Mesothelial cell of epicardium (in vitro differentiated cells): Measurements from ENCODE around the gene CMPK1. TPM values are rescaled to one million over a fixed set of nuclear protein-coding genes. Genes with fewer than 3 reads are reported as not detected.

ENCODE experiments used
- DNase-seq, 2 experiments: peaks; one replicate each; pipeline ENCODE4 v3.0.0; 2021; ENCODE audit warnings: low spot score in 2 of 2; ENCODE audit not compliant: unreplicated experiment in 2 of 2
- H3K27ac Mint-ChIP-seq: 2 replicates; pipeline ENCODE4 v1.8.0; 2021; ENCODE audit warnings: mixed read lengths
- H3K27me3 Mint-ChIP-seq: 2 replicates; pipeline ENCODE4 v1.8.0; 2021; ENCODE audit warnings: low read depth, mixed read lengths
- H3K36me3 Mint-ChIP-seq: 2 replicates; pipeline ENCODE4 v1.8.0; 2021; ENCODE audit warnings: mixed read lengths
- H3K4me1 Mint-ChIP-seq: 2 replicates; pipeline ENCODE4 v1.8.0; 2021; ENCODE audit warnings: mixed read lengths
- H3K4me3 Mint-ChIP-seq: 2 replicates; pipeline ENCODE4 v1.8.0; 2021; ENCODE audit warnings: mild to moderate bottlenecking, moderate library complexity, mixed read lengths
- H3K9me3 Mint-ChIP-seq: 2 replicates; pipeline ENCODE4 v1.8.0; 2021; ENCODE audit warnings: mixed read lengths
- CTCF ChIP-seq: fragments of 200-600 bp; sonication (generic); IDR thresholded peaks from one replicate; pipeline ENCODE4 v1.5.0; 2021; ENCODE audit warnings: antibody characterized with exemption; ENCODE audit not compliant: unreplicated experiment
- total RNA-seq: library from RNA; stranded (reverse); gene quantifications from 3 replicates; pipeline ENCODE4 v1.2.1, GENCODE V29; 2021

The CMPK1 gene
- total RNA-seq, 1 donor from 2014 or later, result 36.9 TPM

GRCh38 chr1:47418122-47418521 is 84.5 kb downstream of the CMPK1 start:
- H3K9me3 Mint-ChIP-seq, result no peaks in the 10 kb centered on the region
- DNase-seq, result no peak
- H3K27ac Mint-ChIP-seq, result no peak overlapping the region
- peaks cover 87% of the 10 kb centered on the region for H3K27me3 Mint-ChIP-seq
- peaks cover 6% of the 10 kb centered on the region for H3K4me1 Mint-ChIP-seq
- TF ChIP-seq CTCF, result no peak
- H3K4me3 Mint-ChIP-seq, result peak overlapping the region; percentile 19
- H3K36me3 Mint-ChIP-seq, result no peaks in the 10 kb centered on the region

- no peak overlapping the region for H3K27ac Mint-ChIP-seq
- no peaks in the 10 kb centered on the region for H3K9me3 Mint-ChIP-seq
- peaks cover 6% of the 10 kb centered on the region for H3K4me1 Mint-ChIP-seq
- TF ChIP-seq CTCF, result no peak
- H3K27me3 Mint-ChIP-seq, result peaks cover 87% of the 10 kb centered on the region
- no peaks in the 10 kb centered on the region for H3K36me3 Mint-ChIP-seq
- no peak overlapping the region for H3K4me3 Mint-ChIP-seq
- no peak for DNase-seq
Measured at GRCh38 chr1:47418681-47419325, 85.2 kb downstream of the CMPK1 start.

GRCh38 chr1:47420547-47420946 is 87.0 kb downstream of the CMPK1 start:
- H3K9me3 Mint-ChIP-seq, result no peaks in the 10 kb centered on the region
- no peak for TF ChIP-seq CTCF
- DNase-seq, result no peak
- H3K36me3 Mint-ChIP-seq, result no peaks in the 10 kb centered on the region
- H3K4me1 Mint-ChIP-seq, result peaks cover 10% of the 10 kb centered on the region
- peaks cover 87% of the 10 kb centered on the region for H3K27me3 Mint-ChIP-seq
- no peak overlapping the region for H3K4me3 Mint-ChIP-seq
- no peak overlapping the region for H3K27ac Mint-ChIP-seq

- H3K27me3 Mint-ChIP-seq, result peaks cover 94% of the 10 kb centered on the region
- H3K9me3 Mint-ChIP-seq, result no peaks in the 10 kb centered on the region
- H3K4me3 Mint-ChIP-seq, result no peak overlapping the region
- peaks cover 3% of the 10 kb centered on the region for H3K4me1 Mint-ChIP-seq
- H3K36me3 Mint-ChIP-seq, result no peaks in the 10 kb centered on the region
- no peak for TF ChIP-seq CTCF
- no peak for DNase-seq
- H3K27ac Mint-ChIP-seq, result no peak overlapping the region
Measured at GRCh38 chr1:47423872-47424271, 90.3 kb downstream of the CMPK1 start.

GRCh38 chr1:47424336-47424982 is 90.9 kb downstream of the CMPK1 start:
- TF ChIP-seq CTCF, result peak; percentile 76
- Mint-ChIP-seq H3K36me3 (no peaks in the 10 kb centered on the region), H3K27ac (no peak overlapping the region), H3K4me3 (no peak overlapping the region), H3K4me1 (peaks cover 3% of the 10 kb centered on the region), H3K27me3 (peaks cover 94% of the 10 kb centered on the region), H3K9me3 (no peaks in the 10 kb centered on the region)
- DNase-seq, result no peak

Other genes with a start within 250 kb of the CMPK1 start
- not detected in 3 replicates for gene CYP4A22, start 196.3 kb upstream of the CMPK1 start, total RNA-seq
- not detected in 3 replicates for gene PDZK1IP1, start 143.8 kb upstream of the CMPK1 start, total RNA-seq
- 0.09 to 0.24 TPM in 2 of 3 replicates, not detected in the other for gene TAL1, start 101.6 kb upstream of the CMPK1 start, total RNA-seq
- 10.2 to 12.4 TPM (median 12.3 TPM) in 3 replicates for gene STIL, start 19.6 kb upstream of the CMPK1 start, total RNA-seq
- not detected in 3 replicates for gene FOXE3, start 82.5 kb downstream of the CMPK1 start, total RNA-seq
- 0.60 to 0.98 TPM (median 0.77 TPM) in 3 replicates for gene FOXD2, start 104.3 kb downstream of the CMPK1 start, total RNA-seq